ENCODE data around the gene CSTPP1.

CSTPP1 gene

GRCh38 chr11:47099214-47099917 lies 162.8 kb downstream of the CSTPP1 start:
- Histone ChIP-seq H3K4me3 (ENCODE audit: low read depth, low read length) (no peak overlapping the region), H3K27me3 (replicated peaks) (no peaks in the 10 kb centered on the region), H3K36me3 (replicated peaks) (no peaks in the 10 kb centered on the region), H3K27ac (no peak overlapping the region)
- in situ Hi-C loops (cut with HindIII; ENCODE audit: low pct_ligation_motif_present, low sequenced_read_pairs): no loop called here
- no peak for TF ChIP-seq CTCF (IDR thresholded peaks at IDR 0.05; ENCODE audit: low read depth, low read length, missing control alignments)
- peak; percentile 7 for DNase-seq

GRCh38 chr11:47099918-47100315 lies 163.4 kb downstream of the CSTPP1 start:
- DNase-seq: no peak
- Histone ChIP-seq H3K27ac (no peak overlapping the region), H3K36me3 (replicated peaks) (no peaks in the 10 kb centered on the region), H3K4me3 (ENCODE audit: low read depth, low read length) (no peak overlapping the region), H3K27me3 (replicated peaks) (no peaks in the 10 kb centered on the region)
- in situ Hi-C loops (cut with HindIII; ENCODE audit: low pct_ligation_motif_present, low sequenced_read_pairs): no loop called here
- TF ChIP-seq CTCF (IDR thresholded peaks at IDR 0.05; ENCODE audit: low read depth, low read length, missing control alignments): no peak

GRCh38 chr11:47101406-47101805 lies 164.8 kb downstream of the CSTPP1 start:
- H3K4me3 ChIP-seq (ENCODE audit: low read depth, low read length): no peak overlapping the region
- H3K27ac ChIP-seq: no peak overlapping the region
- no peak for DNase-seq
- in situ Hi-C loops (cut with HindIII; ENCODE audit: low pct_ligation_motif_present, low sequenced_read_pairs): no loop called here
- no peak for TF ChIP-seq CTCF (IDR thresholded peaks at IDR 0.05; ENCODE audit: low read depth, low read length, missing control alignments)
- no peaks in the 10 kb centered on the region for H3K27me3 ChIP-seq (replicated peaks)
- no peaks in the 10 kb centered on the region for H3K36me3 ChIP-seq (replicated peaks)

- in situ Hi-C loops (cut with HindIII; ENCODE audit: low pct_ligation_motif_present, low sequenced_read_pairs): no loop called here
- TF ChIP-seq CTCF (IDR thresholded peaks at IDR 0.05; ENCODE audit: low read depth, low read length, missing control alignments): no peak
- peak; percentile 3 for DNase-seq
- H3K4me3 ChIP-seq (ENCODE audit: low read depth, low read length): no peak overlapping the region
- no peaks in the 10 kb centered on the region for H3K36me3 ChIP-seq (replicated peaks)
- H3K27me3 ChIP-seq (replicated peaks): no peaks in the 10 kb centered on the region
- H3K27ac ChIP-seq: no peak overlapping the region
Measured at GRCh38 chr11:47104261-47104950, 167.8 kb downstream of the CSTPP1 start.

- Histone ChIP-seq H3K27ac (no peak overlapping the region), H3K27me3 (replicated peaks) (no peaks in the 10 kb centered on the region), H3K36me3 (replicated peaks) (no peaks in the 10 kb centered on the region), H3K4me3 (ENCODE audit: low read depth, low read length) (no peak overlapping the region)
- in situ Hi-C loops (cut with HindIII; ENCODE audit: low pct_ligation_motif_present, low sequenced_read_pairs): no loop called here
- no peak for DNase-seq
- no peak for TF ChIP-seq CTCF (IDR thresholded peaks at IDR 0.05; ENCODE audit: low read depth, low read length, missing control alignments)
Measured at GRCh38 chr11:47105541-47105940, 169.0 kb downstream of the CSTPP1 start.

Measured in brain microvascular endothelial cell (primary cell).